GM18507 (cell line): ENCODE measurements around the gene AHNAK.

Experiments
- DNase-seq: peaks from one replicate; pipeline ENCODE4 v3.0.0; 2011; ENCODE audit warnings: low read depth; ENCODE audit not compliant: insufficient read length; ENCODE audit errors: extremely low spot score
- FAIRE-seq: peaks from 2 replicates; lab custom pipeline; 2011; peaks lifted over from hg19 to GRCh38; lab: Jason Lieb, UNC

Gene AHNAK

GRCh38 chr11:62484352-62484751, 62.3 kb downstream of the AHNAK start:
- DNase-seq: no peak
- no peak for FAIRE-seq

DNA sequence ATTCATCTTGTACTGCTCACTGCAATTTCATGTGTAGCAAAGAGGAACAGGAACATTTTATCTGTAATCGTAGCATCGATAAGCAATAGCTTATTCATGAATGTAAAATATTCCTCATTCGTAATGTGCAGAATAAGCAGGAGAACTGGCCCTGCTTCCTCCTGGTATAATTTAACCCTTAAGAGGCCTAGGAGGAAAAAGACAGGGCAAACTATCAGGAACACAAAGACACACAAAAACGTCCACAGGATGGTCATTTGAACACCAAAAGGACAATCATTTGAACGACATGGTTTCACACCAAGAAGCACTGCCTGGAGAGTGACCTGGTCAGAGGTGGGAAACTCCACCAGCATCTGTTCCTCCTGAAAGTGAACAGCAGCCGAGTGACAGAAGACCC, 63.9 kb downstream of the AHNAK start:
- DNase-seq (no peak), FAIRE-seq (no peak)

DNA sequence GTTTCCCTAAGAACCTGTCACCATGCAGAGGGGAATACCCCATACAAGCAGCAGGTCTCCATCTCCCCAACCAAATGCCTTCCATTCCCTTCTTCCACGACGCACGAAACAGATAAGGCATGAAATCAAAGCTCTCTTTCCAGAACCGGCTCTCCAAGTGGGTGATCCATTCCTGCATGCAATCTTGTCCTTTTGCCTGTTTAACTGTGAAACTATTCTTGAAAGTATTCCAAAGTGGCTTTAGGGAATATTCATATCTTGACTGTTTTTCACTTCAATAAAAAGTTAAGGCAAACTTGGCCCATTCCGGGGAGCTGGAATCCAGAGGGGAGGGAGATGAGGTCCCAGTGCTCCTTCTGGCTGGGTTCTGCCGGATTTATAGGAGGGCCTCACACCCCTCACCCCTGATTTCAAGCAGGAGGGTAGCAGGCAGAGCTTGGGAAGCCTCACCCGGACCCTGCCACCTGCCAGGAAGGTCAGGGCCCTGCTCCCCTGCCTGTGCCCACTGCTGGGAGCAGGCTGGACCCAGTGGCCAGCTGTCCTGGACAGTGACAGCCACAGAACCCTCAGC, 66.9 kb downstream of the AHNAK start:
- FAIRE-seq: no peak

GRCh38 chr11:62477927-62478326, 68.7 kb downstream of the AHNAK start:
- DNase-seq (no peak), FAIRE-seq (no peak)

More for the DNA sequence above, 66.9 kb downstream of the AHNAK start:
- no peak for DNase-seq

DNA sequence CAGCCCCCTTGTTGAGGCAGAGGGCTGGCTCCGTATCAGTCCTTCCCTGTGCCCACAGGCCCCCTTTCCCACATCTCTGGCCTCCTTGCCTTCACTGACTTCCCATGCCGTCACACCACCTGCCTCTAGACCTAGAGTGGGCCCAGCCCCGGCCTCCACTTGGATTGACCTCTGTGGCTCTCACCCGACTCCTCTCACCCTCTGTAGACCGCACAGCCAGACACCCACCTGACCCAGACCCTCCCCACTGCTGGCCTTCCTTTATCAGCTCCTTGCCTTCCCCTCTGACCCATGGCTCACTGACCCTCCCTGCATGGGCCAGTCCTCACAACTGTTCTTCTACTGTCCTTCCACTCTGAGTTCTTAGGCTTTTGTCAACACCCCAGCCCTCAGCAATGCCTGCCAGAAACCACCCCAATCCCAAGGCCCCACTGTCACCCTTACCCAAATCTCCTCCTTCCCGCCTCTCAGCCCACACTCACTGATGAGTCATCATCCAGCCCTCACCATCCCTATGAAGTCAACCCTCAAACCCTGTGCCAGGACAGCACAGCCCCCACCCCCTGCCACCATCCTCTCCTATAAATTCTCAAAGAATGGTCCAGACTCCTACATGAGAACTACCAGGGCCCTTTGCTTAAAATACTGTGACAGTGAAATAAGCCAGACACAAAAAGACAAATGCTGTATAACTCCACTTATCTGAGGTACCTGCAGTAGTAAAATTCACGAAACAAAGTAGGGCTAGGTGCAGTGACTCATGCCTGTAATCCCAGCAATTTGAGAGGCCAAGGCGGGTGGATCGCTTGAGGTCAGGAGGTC, 74.3 kb downstream of the AHNAK start:
- no peak for DNase-seq
- no peak for FAIRE-seq

- no peak for DNase-seq
- no peak for FAIRE-seq
Measured at GRCh38 chr11:62471603-62472002, 75.0 kb downstream of the AHNAK start.

GRCh38 chr11:62468577-62468976, 78.0 kb downstream of the AHNAK start:
- no peak for FAIRE-seq

GRCh38 chr11:62466444-62466843, 80.2 kb downstream of the AHNAK start:
- FAIRE-seq: no peak
- DNase-seq: no peak

More at GRCh38 chr11:62468577-62468976, 78.0 kb downstream of the AHNAK start:
- DNase-seq: no peak

GRCh38 chr11:62464655-62465054, 82.0 kb downstream of the AHNAK start:
- DNase-seq: no peak
- FAIRE-seq: peak; percentile 74

- FAIRE-seq (no peak), DNase-seq (no peak)
Measured at GRCh38 chr11:62463121-62463542, 83.5 kb downstream of the AHNAK start.

- FAIRE-seq: no peak
- DNase-seq: no peak
Measured at GRCh38 chr11:62462508-62462892, 84.1 kb downstream of the AHNAK start.

DNA sequence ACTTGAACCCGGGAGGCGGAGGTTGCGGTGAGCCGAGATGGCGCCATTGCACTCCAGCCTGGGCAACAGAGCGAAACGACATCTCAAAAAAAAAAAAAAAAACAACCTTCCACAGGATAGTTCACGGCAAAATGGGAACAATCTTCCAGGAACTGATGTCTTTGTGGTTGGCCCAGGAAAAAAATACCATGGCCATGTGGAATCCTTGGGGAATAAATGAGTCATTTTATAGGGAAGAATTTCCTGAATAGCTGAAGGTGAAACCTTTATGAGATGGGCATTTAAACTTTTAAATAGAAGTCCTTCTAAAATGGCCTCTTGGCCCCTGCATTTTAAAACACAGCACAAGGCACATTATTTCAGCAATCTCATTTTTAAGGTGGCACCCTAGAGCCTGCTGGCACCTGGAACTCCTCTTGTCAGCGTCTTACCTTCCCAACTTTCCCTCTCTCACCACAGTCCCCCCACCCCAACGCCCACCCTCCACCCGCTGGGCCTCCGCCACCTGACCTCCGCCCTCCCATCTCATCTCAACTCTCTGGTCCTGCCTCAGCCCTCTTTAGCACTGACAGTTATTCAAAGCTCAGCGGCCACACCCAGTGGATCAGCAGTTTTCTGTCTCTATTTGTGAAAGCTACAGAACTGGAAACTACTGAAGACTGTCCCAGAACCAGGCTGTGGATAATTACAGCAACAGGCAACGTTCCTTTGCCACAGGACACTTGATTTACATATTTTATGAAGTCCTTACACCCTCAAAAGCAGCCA, 84.7 kb downstream of the AHNAK start:
- FAIRE-seq: no peak
- DNase-seq: no peak

DNA sequence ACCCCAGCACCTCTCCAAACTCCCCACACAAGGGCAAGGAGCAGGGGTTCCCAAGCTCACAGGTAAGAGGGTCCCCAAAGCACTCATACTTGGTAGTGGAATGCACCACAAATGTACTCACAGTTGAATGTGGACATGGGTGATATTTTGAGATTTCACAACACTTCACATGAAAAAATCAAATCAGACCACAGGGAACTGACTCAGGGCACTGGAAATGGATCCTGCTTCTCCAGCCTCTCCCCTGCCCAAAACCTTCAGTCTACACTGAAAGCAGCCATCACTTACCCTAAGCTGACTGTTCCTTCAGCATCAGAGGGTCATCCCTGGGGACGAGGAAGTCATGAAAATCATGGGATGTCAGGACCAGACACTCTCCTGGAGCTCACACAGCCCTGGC, 87.5 kb downstream of the AHNAK start:
- DNase-seq: no peak
- no peak for FAIRE-seq

DNA sequence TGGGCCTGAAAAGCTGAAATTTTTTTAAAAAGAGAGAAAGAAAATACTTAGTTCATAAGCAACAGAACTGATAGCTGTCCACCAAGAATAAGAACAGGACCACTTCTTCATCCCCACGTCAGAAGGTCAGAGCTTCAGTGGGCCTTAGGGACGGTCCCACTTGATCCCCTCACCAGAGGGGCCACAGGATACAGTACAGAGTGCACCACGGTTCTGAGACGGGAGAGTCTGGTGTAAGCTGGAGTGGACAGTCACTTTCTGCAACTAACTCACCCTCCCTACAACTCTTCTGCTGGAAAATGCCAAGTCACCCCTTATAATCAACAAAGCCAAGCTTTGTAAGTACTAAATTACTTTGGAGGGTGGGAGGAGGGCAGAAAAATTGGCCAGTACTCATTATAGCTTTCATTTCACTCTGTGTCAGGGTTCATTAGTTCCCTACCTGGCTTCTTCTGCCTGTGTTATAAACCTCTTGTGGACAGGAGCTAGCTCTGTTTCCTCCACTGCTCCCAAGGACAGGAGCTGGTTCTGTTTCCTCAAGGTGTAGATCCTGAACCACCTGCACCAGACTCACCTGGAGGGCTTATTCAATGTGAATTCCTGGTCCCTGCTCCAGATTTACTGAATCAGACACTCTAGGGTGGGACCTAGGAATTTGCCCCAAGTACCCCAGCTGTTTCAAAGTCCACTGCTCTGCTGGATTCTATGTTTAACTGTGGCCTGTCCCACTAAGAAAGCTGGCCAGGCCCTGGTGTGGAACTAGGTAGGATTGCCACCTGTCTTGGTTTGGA, 88.2 kb downstream of the AHNAK start:
- DNase-seq (no peak), FAIRE-seq (no peak)

DNA sequence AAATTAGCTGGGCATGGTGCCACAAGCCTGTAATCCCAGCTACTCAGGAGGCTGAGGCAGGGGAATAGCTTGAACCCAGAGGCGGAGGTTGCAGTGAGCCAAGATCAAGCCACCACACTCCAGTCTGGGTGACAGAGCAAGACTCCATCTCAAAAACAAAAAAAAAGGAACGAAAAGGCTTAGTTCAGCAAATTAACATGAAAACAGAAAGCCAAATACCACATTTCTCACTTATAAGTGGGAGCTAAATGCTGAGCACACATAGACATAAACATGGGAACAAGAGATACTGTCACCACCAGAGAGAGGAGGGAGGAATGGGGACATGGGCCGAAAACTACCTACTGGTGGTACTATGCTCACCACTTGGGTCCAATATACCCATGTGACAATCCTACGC, 89.1 kb downstream of the AHNAK start:
- no peak for FAIRE-seq
- DNase-seq: no peak

- DNase-seq (no peak), FAIRE-seq (no peak)
Measured at GRCh38 chr11:62456630-62457029, 90.0 kb downstream of the AHNAK start.

- no peak for FAIRE-seq
- DNase-seq: no peak
Measured at GRCh38 chr11:62452839-62453468, 93.7 kb downstream of the AHNAK start.

GRCh38 chr11:62452261-62452660, 94.3 kb downstream of the AHNAK start:
- DNase-seq (no peak), FAIRE-seq (no peak)

DNA sequence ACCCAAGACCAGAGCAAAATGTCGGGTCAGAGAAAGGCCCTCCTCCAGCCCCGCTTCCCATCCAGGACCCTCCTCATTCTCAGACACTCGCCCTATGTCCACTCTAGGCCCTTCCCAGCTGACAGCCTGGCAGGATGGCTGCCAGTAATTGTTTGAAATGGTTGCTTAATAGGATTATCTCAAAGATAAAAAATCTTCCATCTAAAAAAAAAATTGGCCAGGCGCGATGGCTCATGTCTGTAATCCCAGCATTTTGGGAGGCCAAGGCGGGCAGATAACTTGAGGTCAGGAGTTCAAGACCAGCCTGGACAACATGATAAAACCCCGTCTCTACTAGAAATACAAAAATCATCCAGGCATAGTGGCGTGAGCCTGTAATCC, 95.4 kb downstream of the AHNAK start:
- DNase-seq (no peak), FAIRE-seq (no peak)
